Activated B cell treated with CpG ODN at 0.5 μM for 24 hours (primary cell): ENCODE data around the gene SAPCD2. TPM values are rescaled to one million over a fixed set of nuclear protein-coding genes. Genes with fewer than 3 reads are reported as not detected.

Experiments used
- ATAC-seq: fragments of 200-7000 bp; cut with Tn5 transposase; one replicate; pipeline ENCODE4 v1.10.0; 2021; ENCODE audit warnings: low read depth, mild to moderate bottlenecking, moderate library complexity
- CTCF ChIA-PET: fragments of 350-600 bp; sonication (Branson Sonifier 250); formaldehyde crosslinking; loops from one replicate; lab custom pipeline; 2021; ENCODE audit warnings: antibody characterized with exemption; lab: Charles Lee
- POLR2A ChIA-PET: fragments of 350-600 bp; sonication (Branson Sonifier 250); formaldehyde crosslinking; loops from one replicate; lab custom pipeline; 2021; ENCODE audit warnings: antibody characterized with exemption; lab: Charles Lee
- DNase-seq: peaks from one replicate; pipeline ENCODE4 v3.0.0; 2022
- H3K27ac Mint-ChIP-seq: one replicate; pipeline ENCODE4 v1.8.0; 2020; ENCODE audit warnings: mixed read lengths
- H3K27me3 Mint-ChIP-seq: one replicate; pipeline ENCODE4 v1.8.0; 2021; ENCODE audit warnings: mixed read lengths
- H3K36me3 Mint-ChIP-seq: one replicate; pipeline ENCODE4 v1.8.0; 2021; ENCODE audit warnings: low read depth, mixed read lengths
- H3K4me1 Mint-ChIP-seq: one replicate; pipeline ENCODE4 v1.8.0; 2021; ENCODE audit warnings: mixed read lengths
- H3K4me3 Mint-ChIP-seq: one replicate; pipeline ENCODE4 v1.8.0; 2020; ENCODE audit warnings: mild to moderate bottlenecking, mixed read lengths
- H3K9me3 Mint-ChIP-seq: one replicate; pipeline ENCODE4 v1.8.0; 2020; ENCODE audit warnings: mixed read lengths
- CTCF ChIP-seq: fragments of 200-600 bp; IDR thresholded peaks from one replicate; pipeline ENCODE4 v1.8.0; 2022; ENCODE audit warnings: antibody characterized with exemption, mild to moderate bottlenecking
- intact Hi-C: fragments of 100-400 bp; cut with micrococcal nuclease; formaldehyde crosslinking; loops from one replicate; pipeline ENCODE4 v1.15.1; 2024
- total RNA-seq: library from RNA; stranded (reverse); gene quantifications from 2 replicates; pipeline ENCODE4 v1.2.3, GENCODE V29; 2022

Gene SAPCD2
- total RNA-seq, 1 donor from 2014 or later = 0.80 TPM

GRCh38 chr9:137069508-137070091, 757 bp downstream of the SAPCD2 start:
- Mint-ChIP-seq H3K4me1 (peaks cover 17% of the 10 kb centered on the region), H3K27ac (no peak overlapping the region), H3K4me3 (no peak overlapping the region), H3K27me3 (peaks cover 4% of the 10 kb centered on the region), H3K9me3 (no peaks in the 10 kb centered on the region), H3K36me3 (no peaks in the 10 kb centered on the region)
- ChIA-PET POLR2A (interaction anchor here (0.6 to 5.3 kb wide), 9 partner anchors 14 to 645 kb away, joined by 3 to 40 read pairs (median 4); partner anchors contain the start of genes FUT7, MAN1B1 and TOR4A), CTCF (interaction anchor here (1.1 to 3.1 kb wide), 4 partner anchors 17 to 226 kb away, joined by 3 to 17 read pairs (median 5); partner anchors contain the start of genes MAN1B1 and NPDC1)
- ATAC-seq = no peak
- DNase-seq = no peak
- TF ChIP-seq CTCF = no peak
- intact Hi-C loops = loop anchor here (1.0 to 5.0 kb wide), 3 partner anchors 14 to 45 kb away; partner anchors contain the start of genes ABCA2 and DPP7

DNA sequence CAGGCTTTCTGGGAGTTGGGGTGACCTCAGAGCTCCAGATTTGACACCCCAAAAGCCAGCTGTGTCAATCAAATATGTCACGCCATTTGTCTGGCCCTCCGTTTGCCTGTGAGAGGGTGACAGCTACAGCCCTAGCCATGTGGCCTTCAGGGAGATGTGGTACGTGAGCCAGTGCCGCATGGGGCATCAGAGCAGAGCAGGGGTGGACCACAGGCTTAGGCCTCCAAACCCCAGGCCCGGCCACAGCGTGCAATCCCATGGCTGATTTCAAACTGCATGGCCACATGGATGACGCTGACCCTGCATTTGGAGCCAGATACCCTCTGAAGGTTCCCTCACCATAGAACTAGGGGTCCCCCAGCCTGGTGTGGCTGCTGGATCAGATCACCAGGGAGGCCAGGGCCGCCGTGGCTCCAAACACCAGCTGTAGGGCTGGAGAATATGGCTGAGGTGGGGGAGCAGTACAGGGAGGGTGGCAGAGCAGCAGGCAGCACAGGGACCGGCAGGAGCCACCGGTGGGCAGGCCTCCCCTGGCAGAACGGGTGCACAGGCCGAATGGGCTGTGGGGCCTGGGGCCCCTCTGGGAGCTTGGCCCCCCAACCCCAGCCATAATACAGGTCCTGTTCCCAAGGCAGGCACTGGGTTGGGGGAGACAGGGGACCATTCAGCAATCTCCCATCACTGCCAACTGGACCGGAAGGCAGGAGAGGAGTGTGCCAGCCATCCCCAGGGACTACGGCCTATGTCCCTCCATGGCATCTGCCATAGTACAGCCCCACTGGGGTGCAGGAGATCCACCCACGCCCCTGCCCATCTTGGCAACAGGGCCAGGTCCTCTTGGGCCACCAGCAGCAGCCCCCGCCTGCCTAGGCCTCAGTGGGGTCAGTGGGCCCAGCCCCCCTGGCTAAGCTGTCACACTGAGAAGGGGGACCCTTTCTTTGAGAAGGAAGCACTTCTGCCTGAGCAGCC, 1.5 kb downstream of the SAPCD2 start:
- intact Hi-C loops = loop anchor here (5.0 kb wide), 1 partner anchor 42 kb away; the partner anchor contains the start of gene ABCA2
- Mint-ChIP-seq H3K27ac (peak overlapping the region; percentile 35), H3K4me1 (peaks cover 18% of the 10 kb centered on the region), H3K36me3 (no peaks in the 10 kb centered on the region), H3K4me3 (no peak overlapping the region), H3K27me3 (peaks cover 6% of the 10 kb centered on the region), H3K9me3 (no peaks in the 10 kb centered on the region)
- DNase-seq (no peak), ATAC-seq (no peak)
- no peak for TF ChIP-seq CTCF
- CTCF ChIA-PET = interaction anchor here (0.9 to 3.4 kb wide), 12 partner anchors 15 to 290 kb away, joined by 3 to 21 read pairs (median 5); partner anchors contain the start of gene NPDC1
- POLR2A ChIA-PET = interaction anchor here (0.6 to 5.3 kb wide), 7 partner anchors 15 to 341 kb away, joined by 3 to 40 read pairs (median 4); partner anchors contain the start of genes MAN1B1 and TOR4A

- CTCF ChIA-PET = interaction anchor here (0.7 to 3.4 kb wide), 13 partner anchors 15 to 290 kb away, joined by 3 to 21 read pairs (median 3); partner anchors contain the start of gene NPDC1
- peak overlapping the region; percentile 57 for H3K4me3 Mint-ChIP-seq
Measured at GRCh38 chr9:137067860-137068538, 2.4 kb downstream of the SAPCD2 start.

More at GRCh38 chr9:137067860-137068538, 2.4 kb downstream of the SAPCD2 start:
- ATAC-seq = peak; percentile 73
- POLR2A ChIA-PET = interaction anchor here (0.5 to 5.3 kb wide), 13 partner anchors 16 to 340 kb away, joined by 3 to 40 read pairs (median 3); partner anchors contain the start of genes FUT7 and MAN1B1
- intact Hi-C loops = loop anchor here (1.0 to 5.0 kb wide), 2 partner anchors 22 to 41 kb away; partner anchors contain the start of genes ABCA2 and NPDC1
- peak; percentile 78 for DNase-seq
- peaks cover 18% of the 10 kb centered on the region for H3K4me1 Mint-ChIP-seq
- H3K9me3 Mint-ChIP-seq = no peaks in the 10 kb centered on the region
- H3K27ac Mint-ChIP-seq = peak overlapping the region; percentile 46
- peak; percentile 57 for TF ChIP-seq CTCF
- peaks cover 6% of the 10 kb centered on the region for H3K27me3 Mint-ChIP-seq
- H3K36me3 Mint-ChIP-seq = no peaks in the 10 kb centered on the region
